ENCODE data around the gene CEP131. TPM values are rescaled to one million over a fixed set of nuclear protein-coding genes. Genes with fewer than 3 reads are reported as not detected.

Gene CEP131
- total and polyA plus RNA-seq, 2 of the 8 experiments (the other 6 are each of a cell fraction or from before 2014, with no cell fraction given) = 5.9 to 23.2 TPM

DNA sequence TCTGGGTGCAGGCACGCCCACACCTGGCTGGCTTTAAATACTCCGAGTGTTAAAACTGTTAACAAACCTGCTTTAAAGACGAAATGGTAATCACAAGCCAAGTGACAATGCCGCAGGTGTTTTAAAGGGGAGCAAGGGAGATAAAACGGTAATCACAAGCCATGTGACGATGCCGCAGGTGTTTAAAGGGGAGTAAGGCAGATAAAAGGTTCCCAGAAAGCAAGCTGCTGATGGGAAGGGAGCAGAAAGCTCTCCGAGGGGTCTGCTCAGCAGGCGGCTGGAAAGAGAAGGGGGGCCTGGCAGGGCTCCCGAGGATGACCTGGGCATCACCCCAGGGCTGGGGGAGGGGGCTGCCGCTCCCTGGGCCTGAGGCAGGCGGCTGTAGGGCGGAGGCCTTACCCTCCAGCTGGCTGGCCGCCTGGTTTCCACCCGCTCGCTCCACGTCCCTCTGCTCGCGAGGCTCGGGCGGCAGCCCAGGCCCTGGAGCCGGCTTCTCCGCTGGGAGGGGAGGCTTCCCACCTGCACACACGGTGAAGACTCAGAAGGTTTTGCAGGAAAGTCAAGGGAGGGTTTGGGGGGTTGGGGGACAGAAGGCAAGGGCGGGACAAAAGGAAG, 28.4 kb upstream of the CEP131 start:
- H2AK5ac ChIP-seq (ENCODE audit: low read depth, low read length) = no peak overlapping the region
- no peak overlapping the region for H2BK15ac ChIP-seq (ENCODE audit: low read length)
- peaks cover 0 to 11% of the 10 kb centered on the region in 2 experiments for H4K20me1 ChIP-seq (replicated peaks in 1 of 2; ENCODE audit: control insufficient read depth in 1 of 2, insufficient read depth in 2 of 2, low read length in 2 of 2)
- no peak overlapping the region for H2AFZ ChIP-seq (ENCODE audit: low read length)
- no peak overlapping the region for H3K9ac ChIP-seq (replicated peaks in 1 of 4; ENCODE audit: extremely low read depth in 1 of 4, low read depth in 3 of 4, low read length in 3 of 4)
- H3K4me3 ChIP-seq (ENCODE audit: extremely low read depth in 1 of 4, insufficient read depth in 2 of 4, low read depth in 3 of 4, low read length in 4 of 4) = no peak overlapping the region
- no peaks in the 10 kb centered on the region; a peak in 1 of 8 replicates for H3K36me3 ChIP-seq (ENCODE audit: control insufficient read depth in 2 of 4, insufficient read depth in 4 of 4, low read length in 3 of 4)
- H3K27ac ChIP-seq (ENCODE audit: low read depth, low read length) = no peak overlapping the region
- H3K4me2 ChIP-seq (ENCODE audit: insufficient read depth in 1 of 2, low read depth in 2 of 2, low read length in 2 of 2) = no peak overlapping the region
- CTCF ChIA-PET (ENCODE audit: partially characterized antibody) = interaction anchor here (0.8 to 7.0 kb wide), 7 partner anchors 11 to 267 kb away, joined by 3 to 50 read pairs (median 3); no protein-coding TSS in a partner anchor
- no peak overlapping the region for H3K56ac ChIP-seq (replicated peaks; ENCODE audit: insufficient read length, low read depth, low read length)
- H3K79me2 ChIP-seq (ENCODE audit: control insufficient read depth in 1 of 2, insufficient read depth in 2 of 2, low read length in 2 of 2) = no peaks in the 10 kb centered on the region
- no peak overlapping the region for H3K4ac ChIP-seq (replicated peaks; ENCODE audit: insufficient read length, low read depth, low read length)
- H4K91ac ChIP-seq (replicated peaks; ENCODE audit: insufficient read length, low read length) = no peak overlapping the region
- H2BK20ac ChIP-seq (ENCODE audit: low read length) = no peak overlapping the region
- DNase-seq (ENCODE audit: low read depth in 1 of 2, low spot score in 2 of 2) (no peak), FAIRE-seq (no peak)
- peaks cover 6% of the 10 kb centered on the region; the same call in 1 of the 2 replicates for H3K23me2 ChIP-seq (ENCODE audit: low read depth, low read length)
- H2BK12ac ChIP-seq (ENCODE audit: low read depth, low read length) = no peak overlapping the region
- H3K14ac ChIP-seq (ENCODE audit: insufficient read length) = no peak overlapping the region
- no peak overlapping the region for H3K18ac ChIP-seq (ENCODE audit: extremely low read depth, low read length)
- H3K23ac ChIP-seq (ENCODE audit: insufficient read length) = no peak overlapping the region
- WGBS, 2 experiments (ENCODE audit: extremely low coverage in 1 of 2, insufficient coverage in 1 of 2, insufficient read length in 1 of 2, insufficient replicate concordance in 2 of 2, low coverage in 1 of 2, low lambda C conversion rate in 2 of 2, missing lambda C conversion rate in 1 of 2) = 87% methylated on average over 25 of the region's 25 CpGs; no CpG with 5 or more reads in 1 of the 2 experiments
- H2BK120ac ChIP-seq (replicated peaks; ENCODE audit: low read depth, low read length) = no peak overlapping the region
- H3K27me3 ChIP-seq (replicated peaks in 1 of 4; ENCODE audit: control insufficient read depth in 3 of 4, extremely low read depth in 1 of 4, insufficient read depth in 3 of 4, low read length in 3 of 4) = no peaks in the 10 kb centered on the region
- no peaks in the 10 kb centered on the region for H3K79me1 ChIP-seq (ENCODE audit: low read depth, low read length)
- POLR2A ChIA-PET (ENCODE audit: partially characterized antibody) = interaction anchor here (0.6 to 1.7 kb wide), 8 partner anchors 9 to 272 kb away, joined by 3 to 6 read pairs (median 3); partner anchors contain the start of genes ACTG1 and TEPSIN
- peaks cover 0 to 8% (median 2%) of the 10 kb centered on the region in 4 experiments; a peak in 3 of 7 replicates for H3K4me1 ChIP-seq (replicated peaks in 1 of 4; ENCODE audit: control insufficient read depth in 3 of 4, insufficient read depth in 4 of 4, low read length in 3 of 4)
- H3K9me3 ChIP-seq (ENCODE audit: insufficient read depth in 2 of 2, low read depth in 1 of 2, low read length in 1 of 2) = no peaks in the 10 kb centered on the region
- H4K8ac ChIP-seq (ENCODE audit: extremely low read depth, insufficient read depth, low read length) = no peak overlapping the region; the same call in 1 of the 2 replicates
- H4K5ac ChIP-seq (ENCODE audit: insufficient read length, low read depth, low read length) = no peak overlapping the region
- no peak overlapping the region for H2BK5ac ChIP-seq (ENCODE audit: low read depth, low read length)
- TF ChIP-seq TBP (IDR thresholded peaks at IDR 0.05; ENCODE audit: low read depth, low read length) = no peak
- TF ChIP-seq, protein P1, sequence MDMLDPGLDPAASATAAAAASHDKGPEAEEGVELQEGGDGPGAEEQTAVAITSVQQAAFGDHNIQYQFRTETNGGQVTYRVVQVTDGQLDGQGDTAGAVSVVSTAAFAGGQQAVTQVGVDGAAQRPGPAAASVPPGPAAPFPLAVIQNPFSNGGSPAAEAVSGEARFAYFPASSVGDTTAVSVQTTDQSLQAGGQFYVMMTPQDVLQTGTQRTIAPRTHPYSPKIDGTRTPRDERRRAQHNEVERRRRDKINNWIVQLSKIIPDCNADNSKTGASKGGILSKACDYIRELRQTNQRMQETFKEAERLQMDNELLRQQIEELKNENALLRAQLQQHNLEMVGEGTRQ (IDR thresholded peaks at IDR 0.05; ENCODE audit: low read length) = no peak
- no peak for TF ChIP-seq CREB1 (IDR thresholded peaks at IDR 0.05)
- no peak for TF ChIP-seq RBBP5 (IDR thresholded peaks at IDR 0.05; ENCODE audit: borderline replicate concordance, low read depth, low read length)
- no peak for TF ChIP-seq POLR2AphosphoS5 (IDR thresholded peaks at IDR 0.05; ENCODE audit: low read depth, low read length)
- no peak for TF ChIP-seq RAD21 (IDR thresholded peaks at IDR 0.05 in 1 of 2, conservative IDR thresholded peaks at IDR 0.05 in 1 of 2; ENCODE audit: low read depth in 2 of 2, low read length in 2 of 2)
- TF ChIP-seq GABPA (IDR thresholded peaks at IDR 0.05; ENCODE audit: borderline replicate concordance, insufficient read depth, low read length) = no peak
- no peak for TF ChIP-seq HDAC6 (IDR thresholded peaks at IDR 0.05; ENCODE audit: low read depth, low read length)
- no peak for TF ChIP-seq FOSL1 (IDR thresholded peaks at IDR 0.05; ENCODE audit: insufficient read depth, low read depth, low read length)
- no peak for TF ChIP-seq TCF12 (IDR thresholded peaks at IDR 0.05; ENCODE audit: low read depth, low read length)
- no peak for TF ChIP-seq POU5F1 (IDR thresholded peaks at IDR 0.05; ENCODE audit: low read depth, low read length)
- no peak for TF ChIP-seq CEBPB (IDR thresholded peaks at IDR 0.05; ENCODE audit: low read depth, low read length)
- TF ChIP-seq CHD1 (IDR thresholded peaks at IDR 0.05; ENCODE audit: low read depth, low read length) = no peak

Data from H1 (cell line).